HG03521 (cell line): ENCODE data around the gene S100A4.

Experiments used
- ATAC-seq: cut with Tn5 transposase; IDR thresholded peaks from one replicate; pipeline ENCODE4 v1.9.1; 2021; ENCODE audit warnings: mild to moderate bottlenecking, moderate library complexity; ENCODE audit not compliant: unreplicated experiment

S100A4 gene

DNA sequence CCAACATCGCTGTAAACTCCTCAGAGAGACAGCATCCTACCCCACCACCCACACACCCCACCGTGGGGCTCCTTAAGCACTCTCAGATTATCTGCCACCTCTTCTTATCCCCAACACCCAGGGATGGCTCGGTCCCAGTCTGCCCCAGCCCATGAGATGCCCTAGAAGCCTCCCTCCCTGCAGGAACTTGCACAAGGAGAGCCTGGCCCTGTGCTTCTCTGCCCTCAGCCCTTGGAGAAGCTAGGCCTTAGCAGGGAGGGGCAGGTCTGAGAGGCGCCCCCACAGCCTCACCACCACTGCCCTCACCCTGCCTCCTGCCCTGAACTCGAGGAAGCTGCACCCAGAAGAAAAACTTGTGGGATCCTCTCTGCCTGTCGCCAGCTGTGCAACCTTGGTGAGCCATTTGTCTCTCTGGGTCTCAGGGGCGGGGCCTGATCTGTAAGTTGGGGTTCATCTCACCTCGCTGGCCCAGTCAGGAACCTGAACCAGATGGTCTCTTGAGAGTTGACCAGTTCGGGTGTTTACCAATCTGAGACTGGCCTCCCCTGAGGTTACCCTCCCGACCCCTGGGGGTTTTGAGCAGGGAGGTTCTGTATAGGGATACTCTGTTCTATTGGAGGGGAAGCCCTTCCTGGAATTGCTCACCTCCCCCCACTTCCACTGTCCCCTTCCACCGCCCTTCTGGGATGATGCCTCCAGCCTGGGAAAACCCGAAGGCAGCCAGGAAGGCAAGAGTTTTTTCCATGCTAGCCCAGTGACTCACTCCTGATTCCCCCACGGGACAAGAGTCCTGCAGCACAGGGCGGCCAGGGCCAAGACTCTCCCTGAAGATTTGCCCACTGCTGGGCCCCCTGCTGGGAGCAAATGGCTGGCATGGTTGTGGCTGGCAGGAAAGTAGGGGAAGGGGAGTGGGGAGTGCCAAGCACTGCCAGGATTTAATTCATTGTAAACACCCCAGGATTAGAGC lies 3.4 kb upstream of the S100A4 start, which contains the start of gene S100A3:
Gene S100A3, minus strand, starts transcription at position 537 of the 967 bp plus-strand sequence. CDS start 773 bp downstream, outside the sequence.
- no peak for ATAC-seq

DNA sequence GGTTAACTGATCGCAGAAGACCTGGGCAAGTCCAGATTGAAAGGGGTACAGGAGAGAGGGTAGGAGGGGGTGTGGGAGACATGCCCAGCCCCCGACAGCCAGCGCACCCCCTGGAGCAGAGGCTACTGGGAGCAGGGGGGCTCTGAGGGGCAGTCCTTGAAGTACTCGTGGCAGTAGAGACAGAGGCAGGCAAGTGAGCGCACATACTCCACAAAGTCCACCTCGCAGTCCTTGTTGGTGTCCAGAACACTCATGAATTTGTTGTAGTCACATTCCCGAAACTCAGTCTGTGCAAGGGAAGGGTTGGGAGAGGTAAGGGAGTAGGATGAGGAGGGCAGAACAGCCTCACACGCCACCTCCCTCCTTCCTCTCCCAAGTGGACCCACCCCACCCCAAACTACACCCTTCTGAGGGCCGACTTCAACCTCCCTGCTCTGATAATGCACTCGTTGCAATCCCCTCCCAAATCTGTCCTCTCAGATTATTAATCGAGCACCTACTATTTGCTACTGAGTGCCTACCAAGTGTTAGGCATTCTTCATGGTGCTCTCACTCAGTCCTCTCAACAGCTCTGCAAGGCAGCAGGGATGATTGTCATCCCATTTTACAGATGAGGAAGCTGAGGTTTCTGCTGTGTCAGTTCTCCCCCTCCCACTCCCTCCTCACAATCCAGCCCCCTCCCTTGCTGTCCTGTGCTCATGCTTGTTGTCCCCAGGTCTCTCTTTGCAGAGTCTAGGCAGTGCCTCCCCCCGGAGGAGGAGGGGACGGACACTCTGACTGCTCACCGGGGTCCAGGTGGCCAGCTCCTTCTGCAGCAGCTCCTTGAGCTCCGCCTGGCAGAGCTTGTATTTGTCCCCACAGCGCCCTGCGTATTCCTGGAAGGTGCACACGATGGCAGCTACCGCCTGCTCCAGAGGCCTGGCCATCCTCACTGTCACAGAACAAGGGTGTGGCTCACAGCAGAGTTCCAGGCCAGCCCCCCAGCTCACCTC lies 2.2 kb upstream of the S100A4 start:
- ATAC-seq: no peak

DNA sequence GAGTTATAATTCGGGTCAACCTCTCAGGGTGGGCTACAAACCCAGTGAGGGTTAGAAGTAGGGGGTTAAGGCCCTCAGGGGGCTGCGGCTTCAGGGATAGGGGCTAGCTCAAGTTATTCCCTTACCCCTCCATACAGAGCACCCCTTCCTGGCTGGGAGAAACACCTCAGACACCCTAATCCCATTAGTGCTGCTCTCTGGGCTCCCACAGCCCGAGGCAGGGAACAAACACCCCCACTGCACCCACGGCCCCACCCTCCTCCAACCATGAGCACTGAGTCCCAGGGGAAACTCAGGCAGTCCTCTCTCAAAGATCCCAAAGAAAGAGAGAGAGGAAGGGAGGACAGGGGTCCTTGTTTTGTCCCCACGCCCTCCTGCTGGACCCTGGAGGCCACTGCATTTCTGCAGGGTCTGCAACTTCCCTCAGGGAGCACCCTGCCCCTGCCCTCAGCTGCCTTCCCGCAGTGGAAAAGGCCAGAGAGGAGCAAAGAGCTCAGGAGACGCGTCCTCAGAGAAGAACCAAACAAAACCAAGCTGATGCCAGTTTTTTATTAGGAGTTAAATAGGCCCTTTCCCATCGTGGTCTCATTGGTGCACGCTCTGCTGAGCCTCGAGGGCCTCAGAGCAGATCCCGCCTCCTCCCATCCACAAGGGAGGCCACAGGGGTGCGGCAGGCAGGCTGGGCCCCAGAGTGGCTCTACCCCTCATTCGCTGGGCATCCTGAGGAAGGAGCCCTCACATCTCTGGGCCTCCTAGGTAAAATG lies 1.4 kb upstream of the S100A4 start:
- ATAC-seq: no peak

DNA sequence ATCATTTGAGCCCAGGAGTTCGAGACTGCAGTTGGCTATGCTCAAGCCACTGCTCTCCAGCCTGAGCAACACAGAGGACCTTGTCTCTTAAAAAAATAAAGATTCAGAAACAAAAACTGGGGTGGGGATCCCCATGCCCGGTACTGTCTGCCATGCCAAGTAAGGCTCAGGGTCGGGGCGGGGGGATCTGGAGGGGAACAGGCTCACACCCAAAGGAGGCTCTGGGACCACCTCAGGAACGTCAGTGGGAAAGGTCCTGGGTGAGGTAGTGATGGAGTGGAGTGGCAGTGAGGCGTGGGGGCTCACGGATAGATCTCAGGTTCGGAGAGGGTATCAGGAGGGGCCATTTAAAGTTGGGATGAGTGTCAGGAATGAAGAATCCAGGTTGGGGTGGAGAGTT lies 765 bp upstream of the S100A4 start:
- ATAC-seq: no peak

DNA sequence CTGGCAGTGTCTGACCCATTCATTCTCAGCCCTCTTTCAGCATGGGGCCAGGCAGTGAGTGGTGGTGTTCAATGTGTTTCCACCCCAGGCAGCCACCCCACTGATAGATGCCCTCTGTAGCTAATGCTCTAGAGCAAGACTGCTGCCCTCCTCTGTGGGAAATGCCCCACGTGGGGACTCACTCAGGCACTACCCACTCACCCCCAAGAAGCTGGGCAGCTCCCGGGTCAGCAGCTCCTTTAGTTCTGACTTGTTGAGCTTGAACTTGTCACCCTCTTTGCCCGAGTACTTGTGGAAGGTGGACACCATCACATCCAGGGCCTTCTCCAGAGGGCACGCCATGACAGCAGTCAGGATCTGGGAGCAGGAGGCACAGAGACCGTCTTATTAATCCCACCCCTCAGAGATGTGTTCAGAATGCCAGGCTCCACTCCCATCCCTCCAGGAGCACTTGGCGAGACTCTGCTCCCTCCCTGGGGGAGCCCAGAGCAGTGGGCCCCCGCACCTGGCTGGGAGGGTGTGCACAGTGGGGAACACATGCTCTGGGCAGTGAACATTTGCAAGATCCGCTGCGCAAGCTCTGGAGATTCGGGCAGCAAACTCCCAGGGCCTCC lies 1.0 kb downstream of the S100A4 start:
- ATAC-seq: no peak

DNA sequence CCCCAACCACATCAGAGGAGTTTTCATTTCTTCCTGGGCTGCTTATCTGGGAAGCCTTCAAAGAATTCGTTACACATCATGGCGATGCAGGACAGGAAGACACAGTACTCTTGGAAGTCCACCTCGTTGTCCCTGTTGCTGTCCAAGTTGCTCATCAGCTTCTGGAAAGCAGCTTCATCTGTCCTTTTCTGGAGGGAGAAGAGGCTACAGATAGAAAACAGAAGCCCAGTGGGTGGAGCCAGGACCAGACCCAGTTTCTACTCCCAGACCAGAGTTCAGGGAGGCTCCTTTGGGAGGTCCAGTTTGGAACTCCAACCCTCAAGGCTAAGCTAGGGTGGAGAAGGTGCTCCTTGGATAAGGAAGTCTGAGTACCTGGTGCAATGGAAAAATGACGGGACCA lies 1.9 kb downstream of the S100A4 start:
- no peak for ATAC-seq

DNA sequence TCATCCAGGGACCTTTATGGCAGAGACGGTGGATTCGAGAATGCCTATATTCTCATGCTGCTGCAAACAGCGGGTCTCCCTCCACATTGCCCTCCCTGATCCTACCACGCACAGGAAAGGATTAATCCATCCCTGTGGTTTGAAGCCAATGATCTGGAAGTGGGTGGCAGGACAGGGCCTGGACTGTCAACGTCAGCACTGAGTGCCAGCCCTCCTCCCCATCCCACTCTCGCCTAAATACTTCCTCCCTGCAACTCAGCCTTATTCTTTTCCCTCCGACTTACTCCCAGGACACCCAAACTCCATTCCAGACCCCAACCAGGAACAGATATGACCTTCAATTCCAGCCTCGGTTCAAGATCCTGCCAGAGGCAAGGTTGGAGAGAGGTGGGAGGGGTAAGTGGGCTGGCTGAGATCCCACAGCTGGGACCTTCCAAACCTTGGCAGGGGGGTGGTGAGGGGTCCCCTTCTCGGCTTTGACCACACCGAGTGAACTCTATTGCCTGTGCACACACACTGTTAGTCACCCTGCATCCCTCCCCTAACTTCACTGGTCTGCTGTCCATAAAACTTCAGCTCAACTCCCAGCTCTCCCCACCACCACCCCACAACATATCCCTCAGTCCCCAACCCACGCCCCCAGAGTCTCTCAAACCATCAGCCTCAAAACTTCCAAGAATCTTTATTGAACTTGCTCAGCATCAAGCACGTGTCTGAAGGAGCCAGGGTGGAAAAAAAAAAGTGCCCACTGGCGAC lies 2.5 kb downstream of the S100A4 start:
- no peak for ATAC-seq

DNA sequence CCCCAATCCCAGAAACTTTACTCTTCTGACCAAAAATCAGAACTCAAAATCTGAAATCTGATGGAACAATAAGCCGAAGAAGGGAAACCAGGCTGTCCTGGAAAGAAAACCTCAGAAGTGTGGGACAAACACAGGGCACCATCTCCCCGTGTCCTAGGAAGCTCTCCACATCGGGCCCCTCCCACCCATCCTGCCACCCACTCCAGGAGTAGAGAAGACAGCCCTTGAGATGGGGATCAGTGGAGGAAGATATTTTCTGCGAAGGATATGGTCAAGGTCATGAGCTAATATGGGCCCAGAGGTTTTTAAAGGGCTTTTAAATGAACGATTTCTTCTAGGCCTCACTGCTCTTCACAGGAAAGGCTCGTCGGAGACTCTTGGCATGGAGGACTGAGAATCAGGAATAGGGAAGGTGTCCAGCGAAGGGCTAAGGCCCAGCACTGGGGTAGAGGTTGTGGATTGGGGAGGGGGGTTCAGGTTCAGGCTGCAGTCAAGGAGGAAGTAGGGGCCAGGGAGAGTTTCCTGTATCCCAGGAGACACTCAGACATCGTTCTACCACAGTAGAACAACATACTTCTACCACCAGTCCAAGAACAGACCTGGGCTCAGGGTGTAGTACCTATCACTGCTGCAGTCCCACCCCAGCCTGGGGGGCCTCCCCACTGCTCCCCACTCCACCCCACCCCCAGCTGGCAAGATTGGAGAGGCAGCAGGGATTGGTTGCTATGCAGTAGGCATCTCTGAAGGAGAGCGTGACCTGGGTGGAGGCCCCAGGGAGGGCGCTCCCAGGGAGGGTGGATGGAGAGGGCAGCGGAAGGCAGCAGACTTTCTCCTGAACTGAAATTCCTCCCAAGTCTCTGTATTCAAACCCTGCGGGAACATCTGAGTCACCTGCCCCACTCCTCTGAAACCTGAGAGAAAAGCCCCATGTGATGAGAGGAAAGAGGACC lies 3.7 kb downstream of the S100A4 start:
- ATAC-seq: no peak

DNA sequence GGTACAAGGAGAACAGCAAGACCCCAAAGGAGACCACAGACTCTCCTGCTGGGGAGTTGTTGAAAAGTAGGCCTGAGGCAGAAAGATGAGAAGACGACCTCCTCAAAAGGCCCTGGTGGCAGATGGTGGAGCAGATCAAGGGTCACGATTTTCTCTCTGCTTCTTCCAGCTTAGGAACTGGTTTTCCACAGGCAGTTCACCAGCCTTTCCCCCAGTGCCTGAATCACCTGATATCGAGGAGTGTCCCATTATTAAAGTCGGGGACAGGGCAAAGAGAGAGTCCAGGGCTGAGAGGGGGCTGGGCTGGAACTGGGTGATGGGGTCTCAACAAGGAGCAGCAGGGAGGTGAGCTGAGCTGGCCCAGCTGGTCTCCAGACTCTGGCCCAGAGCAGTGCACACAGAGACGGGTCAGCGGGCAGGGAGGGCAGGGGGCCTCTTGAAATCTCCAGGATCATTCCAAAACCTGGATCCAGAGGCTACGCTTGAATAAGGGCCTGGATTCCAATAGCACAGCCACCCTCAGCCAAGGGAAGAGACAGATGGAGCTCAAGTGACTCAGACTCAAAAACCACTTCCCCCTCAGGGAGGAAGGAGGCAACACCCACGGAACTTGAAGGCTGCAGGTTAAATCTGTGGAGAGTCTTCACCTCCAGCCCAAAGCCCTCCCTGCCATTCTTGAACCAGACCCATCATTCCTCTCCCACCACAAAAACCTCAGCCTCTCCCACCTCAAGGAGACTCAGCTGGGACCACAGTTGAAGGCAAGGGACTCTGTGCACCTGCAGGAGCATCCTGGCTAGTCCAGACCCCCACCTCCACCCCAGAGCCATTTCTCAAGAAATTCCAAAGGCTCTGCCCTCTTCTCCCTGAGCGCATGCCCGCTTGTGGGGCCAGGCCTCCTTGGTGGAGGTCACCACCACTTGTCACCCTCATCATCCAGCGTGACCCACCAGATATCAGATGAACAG lies 4.9 kb downstream of the S100A4 start, which contains the start of gene S100A5:
Gene S100A5, minus strand, starts transcription at position 541 of the 968 bp plus-strand sequence. CDS start 743 bp downstream, outside the sequence.
- ATAC-seq: no peak

DNA sequence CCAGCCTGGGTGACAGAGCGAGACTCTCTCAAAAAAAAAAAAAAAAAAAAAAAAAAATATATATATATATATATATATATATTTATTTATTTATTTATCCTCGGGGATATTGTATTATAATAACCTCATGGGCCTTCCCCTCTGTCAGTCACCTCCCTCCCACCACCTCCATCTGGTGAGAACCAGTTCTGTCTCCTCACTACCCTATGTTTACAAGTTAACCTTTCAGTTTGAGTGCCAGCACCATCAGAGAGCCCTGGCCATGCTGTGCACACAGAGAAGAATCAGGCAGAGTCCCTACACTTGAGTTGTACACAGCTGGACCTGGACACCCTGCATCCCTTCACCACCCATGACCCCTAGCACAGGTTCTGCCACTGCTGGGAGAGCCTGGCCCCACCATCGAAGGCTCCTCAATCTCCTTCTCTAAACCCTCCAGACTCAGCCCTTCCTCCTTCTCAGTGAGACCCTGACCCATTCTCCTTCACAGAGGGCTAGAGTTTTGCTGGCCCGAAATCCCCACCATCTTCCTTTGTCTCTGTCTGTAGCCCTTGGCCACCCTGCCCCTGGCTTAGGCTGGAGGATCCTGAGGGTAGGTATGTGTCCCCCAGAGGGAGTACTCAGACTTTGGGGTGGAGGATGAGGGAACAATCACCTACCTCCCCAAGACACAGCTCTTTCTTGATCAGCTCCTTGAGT lies 6.1 kb downstream of the S100A4 start:
- ATAC-seq: no peak

DNA sequence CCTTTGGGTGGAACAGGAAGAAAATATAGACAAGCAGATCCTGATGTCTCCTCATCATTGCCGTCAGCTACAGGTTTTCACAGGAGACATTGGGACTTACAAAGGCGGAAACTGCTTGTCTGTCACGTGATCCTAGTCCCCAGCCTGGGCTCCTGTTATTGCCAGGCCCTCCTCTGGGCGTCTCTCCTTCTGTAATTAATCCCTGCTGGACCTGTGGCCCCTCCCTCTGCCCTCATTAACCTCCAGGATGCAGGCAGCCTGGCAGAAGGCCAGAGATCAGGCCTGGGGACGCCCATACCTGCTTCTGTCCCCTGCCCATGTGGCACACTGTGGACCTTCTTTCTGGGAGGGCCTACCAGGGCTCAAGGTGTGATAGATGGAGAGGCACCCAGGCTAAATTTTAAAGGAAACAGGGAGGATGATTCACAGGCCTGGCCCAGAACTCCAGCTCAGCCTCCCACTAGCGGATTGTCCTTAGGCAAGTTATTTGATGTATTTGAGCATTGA lies 7.2 kb downstream of the S100A4 start:
- ATAC-seq: no peak

DNA sequence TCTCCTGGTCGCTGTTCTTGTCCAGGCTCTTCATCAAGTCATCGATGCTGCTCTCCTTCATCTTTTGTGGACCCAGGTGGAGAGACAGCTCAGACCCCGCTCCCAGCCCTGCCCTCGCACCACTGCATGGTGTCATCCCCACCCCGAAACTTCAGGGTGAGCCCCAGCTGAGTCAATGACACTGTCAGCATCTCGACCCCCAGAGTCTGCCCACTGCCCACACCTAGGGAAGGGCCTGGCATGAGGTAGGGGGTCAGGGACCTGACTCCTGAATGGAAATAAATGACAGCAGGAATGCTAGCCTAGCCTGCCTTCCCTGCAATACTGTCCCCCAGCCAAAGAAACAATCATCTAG lies 8.3 kb downstream of the S100A4 start:
- no peak for ATAC-seq

DNA sequence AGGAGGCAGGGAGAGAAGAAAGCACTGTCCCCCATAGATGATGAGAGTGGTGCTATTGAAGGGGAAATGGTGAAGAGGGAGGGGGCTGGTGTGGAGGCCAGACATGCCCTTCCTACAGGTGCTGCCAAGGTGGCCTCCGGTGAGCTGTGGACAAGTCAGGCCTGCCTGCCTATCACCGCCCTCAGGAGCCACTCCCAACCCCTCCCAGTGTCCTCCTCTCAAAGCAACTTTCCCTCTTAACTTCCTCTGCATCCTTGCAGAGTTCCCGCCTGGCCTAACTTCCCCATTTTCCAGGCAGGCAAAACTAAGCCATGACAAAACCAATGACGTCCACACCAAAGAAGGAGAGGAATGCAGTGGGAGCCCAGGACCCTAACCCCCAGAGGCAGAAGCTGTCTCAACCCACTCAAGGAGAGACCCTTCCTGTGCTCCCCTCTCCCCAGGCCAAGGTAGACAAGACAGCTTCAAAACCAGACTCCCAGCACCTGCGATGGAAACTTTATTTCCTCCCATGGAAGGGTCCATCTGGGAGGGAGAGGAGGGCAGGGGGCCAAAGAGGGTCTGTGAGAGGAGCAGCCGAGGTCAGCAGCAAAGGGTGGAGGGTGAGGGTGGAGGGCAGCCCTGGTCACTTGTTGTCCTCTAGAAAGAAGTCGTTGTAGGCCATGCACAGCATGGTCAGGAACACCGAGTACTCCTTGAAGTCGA lies 8.8 kb downstream of the S100A4 start:
- no peak for ATAC-seq

DNA sequence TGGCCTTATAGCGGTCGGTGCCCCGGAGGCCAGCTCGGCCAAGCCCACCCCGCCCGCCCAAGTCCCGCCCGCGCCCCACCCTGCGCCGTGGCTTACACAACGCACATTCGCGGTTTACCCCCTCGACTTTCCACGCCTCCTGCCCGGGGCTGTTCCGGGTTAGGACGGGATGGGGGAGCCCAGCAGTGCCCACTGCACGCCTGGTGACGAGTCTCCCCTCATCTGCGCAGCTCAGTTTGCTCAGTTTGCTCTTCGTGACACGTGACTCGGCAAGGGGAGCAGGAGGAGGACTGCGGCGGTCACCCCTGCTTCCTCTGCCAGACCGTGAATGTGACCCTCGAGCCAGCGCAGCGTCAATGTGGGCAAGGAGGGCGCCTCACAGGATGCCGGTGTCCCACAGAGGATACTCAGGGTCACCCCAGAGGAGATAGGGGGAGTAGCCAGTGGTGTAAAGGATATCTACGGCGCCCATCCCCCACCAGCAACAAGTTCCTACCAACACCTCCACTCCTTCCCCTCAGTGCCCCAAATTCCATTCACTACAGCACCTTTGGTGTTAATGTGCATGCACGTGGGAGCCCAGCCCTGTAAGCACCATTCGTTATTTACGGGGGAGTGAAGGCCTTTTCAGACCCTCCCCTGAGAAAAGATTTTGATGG lies 9.5 kb downstream of the S100A4 start:
- ATAC-seq: no peak
